ENCODE results near the gene CSNK2A1.

DNA sequence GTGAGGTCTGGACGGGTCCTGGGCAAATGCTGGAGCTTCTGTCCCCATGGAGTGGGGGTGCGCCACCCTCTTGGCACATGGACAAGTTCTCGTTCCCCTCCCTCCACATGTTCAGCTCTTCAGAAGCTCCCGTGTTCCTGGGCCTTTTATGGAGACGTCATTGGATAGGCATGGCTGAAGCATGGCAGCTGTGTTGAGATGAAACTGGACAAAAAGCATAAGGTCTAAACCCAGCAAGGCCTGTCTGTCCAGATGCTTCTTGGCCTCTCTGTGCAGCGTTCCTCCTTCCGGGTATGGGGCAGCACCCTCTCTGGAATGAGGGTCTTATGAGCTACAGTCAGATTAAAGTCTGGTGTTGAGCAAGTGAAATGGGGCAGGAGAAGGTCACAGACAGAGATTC is 108.0 kb downstream of the CSNK2A1 start:
- TF ChIP-seq CTCF (IDR thresholded peaks at IDR 0.05; ENCODE audit: low read length) (no peak), EZH2 (optimal IDR thresholded peaks at IDR 0.05; ENCODE audit: low read depth, low read length) (no peak)

All from MM.1S (cell line).